Skeletal muscle cell (primary cell): ENCODE results near the gene PITPNM2.

Experiments used
- DNase-seq: peaks from one replicate; pipeline ENCODE4 v3.0.0-alpha.2; 2010; ENCODE audit warnings: low read depth
- H3K4me3 ChIP-seq: 2 replicates; pipeline ENCODE4 v1.5.1; 2011; ENCODE audit warnings: low read depth, mild to moderate bottlenecking, control low read depth, low read length, moderate library complexity

PITPNM2 gene

GRCh38 chr12:123148655-123149054 is 2.2 kb downstream of the PITPNM2 start:
- DNase-seq = no peak
- no peak overlapping the region for H3K4me3 ChIP-seq

- no peak overlapping the region for H3K4me3 ChIP-seq
- no peak for DNase-seq
Observed at GRCh38 chr12:123148223-123148622, 2.7 kb downstream of the PITPNM2 start.

GRCh38 chr12:123145211-123145610 is 5.7 kb downstream of the PITPNM2 start:
- no peak for DNase-seq
- no peak overlapping the region for H3K4me3 ChIP-seq

- no peak for DNase-seq
- no peak overlapping the region for H3K4me3 ChIP-seq
Observed at GRCh38 chr12:123143736-123144461, 7.0 kb downstream of the PITPNM2 start.

GRCh38 chr12:123142921-123143735 is 7.8 kb downstream of the PITPNM2 start:
- DNase-seq = no peak
- no peak overlapping the region for H3K4me3 ChIP-seq

GRCh38 chr12:123142518-123142840 is 8.4 kb downstream of the PITPNM2 start:
- H3K4me3 ChIP-seq = no peak overlapping the region
- DNase-seq = no peak

- DNase-seq = peak; percentile 43
Observed at GRCh38 chr12:123141615-123142517, 9.0 kb downstream of the PITPNM2 start.

GRCh38 chr12:123140676-123141614 is 9.9 kb downstream of the PITPNM2 start:
- H3K4me3 ChIP-seq = no peak overlapping the region
- DNase-seq = no peak

More at GRCh38 chr12:123141615-123142517, 9.0 kb downstream of the PITPNM2 start:
- H3K4me3 ChIP-seq = no peak overlapping the region

- no peak overlapping the region for H3K4me3 ChIP-seq
- no peak for DNase-seq
Observed at GRCh38 chr12:123139926-123140675, 10.8 kb downstream of the PITPNM2 start.

- no peak for DNase-seq
Observed at GRCh38 chr12:123135688-123136087, 15.2 kb downstream of the PITPNM2 start.

GRCh38 chr12:123134826-123135225 is 16.1 kb downstream of the PITPNM2 start:
- DNase-seq = no peak
- no peak overlapping the region for H3K4me3 ChIP-seq

More at GRCh38 chr12:123135688-123136087, 15.2 kb downstream of the PITPNM2 start:
- no peak overlapping the region for H3K4me3 ChIP-seq

GRCh38 chr12:123134271-123134671 is 16.6 kb downstream of the PITPNM2 start:
- no peak for DNase-seq
- H3K4me3 ChIP-seq = no peak overlapping the region

- DNase-seq = no peak
Observed at GRCh38 chr12:123133701-123134100, 17.2 kb downstream of the PITPNM2 start.

GRCh38 chr12:123132951-123133619 is 17.8 kb downstream of the PITPNM2 start:
- DNase-seq = no peak
- H3K4me3 ChIP-seq = no peak overlapping the region

More at GRCh38 chr12:123133701-123134100, 17.2 kb downstream of the PITPNM2 start:
- no peak overlapping the region for H3K4me3 ChIP-seq

GRCh38 chr12:123131879-123132402 is 18.9 kb downstream of the PITPNM2 start:
- no peak overlapping the region for H3K4me3 ChIP-seq
- DNase-seq = no peak

- no peak for DNase-seq
- H3K4me3 ChIP-seq = no peak overlapping the region
Observed at GRCh38 chr12:123131291-123131832, 19.5 kb downstream of the PITPNM2 start.

GRCh38 chr12:123129621-123130020 is 21.3 kb downstream of the PITPNM2 start:
- no peak overlapping the region for H3K4me3 ChIP-seq
- no peak for DNase-seq
